IPS DF 4.7 (cell line): ENCODE results near the gene TRAPPC14.

Source experiments
- DNase-seq: peaks from one replicate; pipeline ENCODE4 v3.0.0-alpha.2; 2013; ENCODE audit warnings: low spot score; ENCODE audit errors: extremely low read depth

The TRAPPC14 gene

GRCh38 chr7:100174582-100174981, 16.1 kb upstream of the TRAPPC14 start:
- no peak for DNase-seq

- no peak for DNase-seq
These were observed 15.4 kb upstream of the TRAPPC14 start for GRCh38 chr7:100173806-100174495.

- no peak for DNase-seq
These were observed 13.3 kb upstream of the TRAPPC14 start for GRCh38 chr7:100171840-100172239.

GRCh38 chr7:100171087-100171681, 12.7 kb upstream of the TRAPPC14 start:
- DNase-seq: no peak

GRCh38 chr7:100170101-100170897, 11.8 kb upstream of the TRAPPC14 start:
- DNase-seq: no peak

GRCh38 chr7:100169147-100169850, 10.8 kb upstream of the TRAPPC14 start:
- no peak for DNase-seq

- no peak for DNase-seq
These were observed 9.4 kb upstream of the TRAPPC14 start for GRCh38 chr7:100167912-100168323.

- DNase-seq: no peak
These were observed 8.7 kb upstream of the TRAPPC14 start for GRCh38 chr7:100166970-100167911.

GRCh38 chr7:100166317-100166940, 7.9 kb upstream of the TRAPPC14 start:
- DNase-seq: no peak

GRCh38 chr7:100163871-100164270, 5.3 kb upstream of the TRAPPC14 start:
- no peak for DNase-seq

- DNase-seq: no peak
These were observed 4.5 kb upstream of the TRAPPC14 start for GRCh38 chr7:100163006-100163531.

- DNase-seq: no peak
These were observed 1.5 kb upstream of the TRAPPC14 start for GRCh38 chr7:100160067-100160466.

- DNase-seq: no peak
These were observed 638 bp upstream of the TRAPPC14 start for GRCh38 chr7:100159099-100159623.

- no peak for DNase-seq
These were observed 942 bp downstream of the TRAPPC14 start for GRCh38 chr7:100157334-100158228.

GRCh38 chr7:100157069-100157333, 1.5 kb downstream of the TRAPPC14 start:
- DNase-seq: no peak

GRCh38 chr7:100156331-100157068, 2.0 kb downstream of the TRAPPC14 start:
- DNase-seq: no peak

GRCh38 chr7:100155553-100156317, 2.8 kb downstream of the TRAPPC14 start:
- DNase-seq: no peak
